T-helper 2 cell treated with Interferon-gamma antibody and Interleukin-4, amounts not matched to agents 5 μg/mL and 100 μg/mL, for 36 hours (primary cell): ENCODE measurements around the gene PTCHD1.
A peak's percentile ranks its signal among the peaks of the same experiment; 100 is the strongest.

Source experiments
- DNase-seq: peaks from one replicate; pipeline ENCODE4 v3.0.0; 2021; ENCODE audit warnings: low spot score
- H3K27ac Mint-ChIP-seq: one replicate; pipeline ENCODE4 v1.8.0; 2021; ENCODE audit warnings: mild to moderate bottlenecking, mixed read lengths
- H3K27me3 Mint-ChIP-seq: one replicate; pipeline ENCODE4 v1.8.0; 2021; ENCODE audit warnings: low read depth, mixed read lengths
- H3K36me3 Mint-ChIP-seq: one replicate; pipeline ENCODE4 v1.8.0; 2021; ENCODE audit warnings: low read depth, mixed read lengths
- H3K4me1 Mint-ChIP-seq: one replicate; pipeline ENCODE4 v1.8.0; 2021; ENCODE audit warnings: low read depth, mixed read lengths
- H3K4me3 Mint-ChIP-seq: one replicate; pipeline ENCODE4 v1.8.0; 2022; ENCODE audit warnings: mild to moderate bottlenecking, moderate library complexity, mixed read lengths
- H3K9me3 Mint-ChIP-seq: one replicate; pipeline ENCODE4 v1.8.0; 2021; ENCODE audit warnings: mixed read lengths

Gene PTCHD1

GRCh38 chrX:23334848-23335599 lies at the start of gene PTCHD1:
TSS of gene PTCHD1 (plus strand) at chrX:23334849. CDS start at chrX:23334876, 27 bp downstream.
- DNase-seq: no peak

GRCh38 chrX:23286731-23287130 lies 47.9 kb upstream of the PTCHD1 start:
- H3K9me3 Mint-ChIP-seq: no peaks in the 10 kb centered on the region
- H3K4me3 Mint-ChIP-seq: no peak overlapping the region
- H3K27ac Mint-ChIP-seq: no peak overlapping the region
- no peak for DNase-seq
- no peaks in the 10 kb centered on the region for H3K4me1 Mint-ChIP-seq
- H3K36me3 Mint-ChIP-seq: no peaks in the 10 kb centered on the region
- H3K27me3 Mint-ChIP-seq: no peaks in the 10 kb centered on the region

More at GRCh38 chrX:23334848-23335599, at the start of gene PTCHD1:
- Mint-ChIP-seq H3K4me1 (peaks cover 2% of the 10 kb centered on the region), H3K36me3 (no peaks in the 10 kb centered on the region), H3K27me3 (peaks cover 48% of the 10 kb centered on the region), H3K9me3 (no peaks in the 10 kb centered on the region), H3K4me3 (no peak within 1 kb of the TSS), H3K27ac (no peak within 1 kb of the TSS)

- no peak for DNase-seq
- Mint-ChIP-seq H3K4me1 (no peaks in the 10 kb centered on the region), H3K36me3 (no peaks in the 10 kb centered on the region), H3K27me3 (no peaks in the 10 kb centered on the region), H3K27ac (no peak overlapping the region), H3K4me3 (no peak overlapping the region), H3K9me3 (no peaks in the 10 kb centered on the region)
These were observed 47.4 kb upstream of the PTCHD1 start for GRCh38 chrX:23287191-23287725.

GRCh38 chrX:23292354-23292987 lies 42.2 kb upstream of the PTCHD1 start:
- Mint-ChIP-seq H3K4me1 (no peaks in the 10 kb centered on the region), H3K27ac (no peak overlapping the region)
- no peak for DNase-seq

GRCh38 chrX:23292988-23293651 lies 41.5 kb upstream of the PTCHD1 start:
- no peak overlapping the region for H3K4me3 Mint-ChIP-seq
- H3K4me1 Mint-ChIP-seq: no peaks in the 10 kb centered on the region
- no peak overlapping the region for H3K27ac Mint-ChIP-seq
- no peaks in the 10 kb centered on the region for H3K36me3 Mint-ChIP-seq
- no peaks in the 10 kb centered on the region for H3K27me3 Mint-ChIP-seq
- no peak for DNase-seq
- H3K9me3 Mint-ChIP-seq: no peaks in the 10 kb centered on the region

More at GRCh38 chrX:23292354-23292987, 42.2 kb upstream of the PTCHD1 start:
- H3K36me3 Mint-ChIP-seq: no peaks in the 10 kb centered on the region
- H3K9me3 Mint-ChIP-seq: no peaks in the 10 kb centered on the region
- H3K27me3 Mint-ChIP-seq: no peaks in the 10 kb centered on the region
- H3K4me3 Mint-ChIP-seq: no peak overlapping the region

- no peaks in the 10 kb centered on the region for H3K4me1 Mint-ChIP-seq
- H3K9me3 Mint-ChIP-seq: no peaks in the 10 kb centered on the region
- no peaks in the 10 kb centered on the region for H3K36me3 Mint-ChIP-seq
- H3K27ac Mint-ChIP-seq: no peak overlapping the region
- no peak overlapping the region for H3K4me3 Mint-ChIP-seq
- no peaks in the 10 kb centered on the region for H3K27me3 Mint-ChIP-seq
- no peak for DNase-seq
These were observed 29.8 kb upstream of the PTCHD1 start for GRCh38 chrX:23304881-23305280.

- no peak overlapping the region for H3K27ac Mint-ChIP-seq
These were observed 22.9 kb upstream of the PTCHD1 start for GRCh38 chrX:23311731-23312130.

GRCh38 chrX:23312136-23312535 lies 22.5 kb upstream of the PTCHD1 start:
- Mint-ChIP-seq H3K4me1 (no peaks in the 10 kb centered on the region), H3K27me3 (no peaks in the 10 kb centered on the region), H3K4me3 (no peak overlapping the region), H3K9me3 (no peaks in the 10 kb centered on the region), H3K27ac (no peak overlapping the region), H3K36me3 (no peaks in the 10 kb centered on the region)
- DNase-seq: no peak

More at GRCh38 chrX:23311731-23312130, 22.9 kb upstream of the PTCHD1 start:
- no peaks in the 10 kb centered on the region for H3K9me3 Mint-ChIP-seq
- H3K4me3 Mint-ChIP-seq: no peak overlapping the region
- H3K36me3 Mint-ChIP-seq: no peaks in the 10 kb centered on the region
- H3K27me3 Mint-ChIP-seq: no peaks in the 10 kb centered on the region
- DNase-seq: no peak
- no peaks in the 10 kb centered on the region for H3K4me1 Mint-ChIP-seq

- peak; percentile 4 for DNase-seq
- Mint-ChIP-seq H3K4me3 (no peak overlapping the region), H3K4me1 (no peaks in the 10 kb centered on the region), H3K27me3 (no peaks in the 10 kb centered on the region), H3K27ac (no peak overlapping the region), H3K9me3 (no peaks in the 10 kb centered on the region), H3K36me3 (no peaks in the 10 kb centered on the region)
These were observed 16.6 kb upstream of the PTCHD1 start for GRCh38 chrX:23317799-23318724.

GRCh38 chrX:23327104-23327503 lies 7.5 kb upstream of the PTCHD1 start:
- Mint-ChIP-seq H3K27ac (no peak overlapping the region), H3K36me3 (no peaks in the 10 kb centered on the region), H3K4me3 (no peak overlapping the region), H3K4me1 (no peaks in the 10 kb centered on the region), H3K27me3 (peaks cover 14% of the 10 kb centered on the region), H3K9me3 (no peaks in the 10 kb centered on the region)
- DNase-seq: no peak

GRCh38 chrX:23331701-23332100 lies 2.9 kb upstream of the PTCHD1 start:
- Mint-ChIP-seq H3K27me3 (peaks cover 42% of the 10 kb centered on the region), H3K9me3 (no peaks in the 10 kb centered on the region), H3K4me3 (no peak overlapping the region), H3K4me1 (peaks cover 2% of the 10 kb centered on the region), H3K27ac (no peak overlapping the region), H3K36me3 (no peaks in the 10 kb centered on the region)
- no peak for DNase-seq

GRCh38 chrX:23332101-23332887 lies 2.4 kb upstream of the PTCHD1 start:
- DNase-seq: no peak
- Mint-ChIP-seq H3K36me3 (no peaks in the 10 kb centered on the region), H3K4me1 (peaks cover 2% of the 10 kb centered on the region), H3K27ac (peak overlapping the region; percentile 1), H3K9me3 (no peaks in the 10 kb centered on the region), H3K4me3 (no peak overlapping the region), H3K27me3 (peaks cover 46% of the 10 kb centered on the region)
